Choroid plexus epithelial cell (primary cell): ENCODE data around the gene LENG9.

ENCODE experiments used
- DNase-seq: peaks from one replicate; pipeline ENCODE4 v3.0.0-alpha.2; 2010; ENCODE audit warnings: low read depth
- H3K4me3 ChIP-seq: 2 replicates; pipeline ENCODE4 v1.5.1; 2011; ENCODE audit warnings: low read depth, mild to moderate bottlenecking, control low read depth, low read length, moderate library complexity
- CTCF ChIP-seq: conservative IDR thresholded peaks from 2 replicates; pipeline ENCODE4 v1.5.1; 2011; ENCODE audit warnings: low read depth, mild to moderate bottlenecking, control low read depth, inconsistent platforms, low read length, moderate library complexity

The LENG9 gene

GRCh38 chr19:54460230-54461005, 3.2 kb downstream of the LENG9 start:
- DNase-seq, result no peak
- H3K4me3 ChIP-seq, result no peak overlapping the region
- no peak for TF ChIP-seq CTCF

- TF ChIP-seq CTCF, result no peak
- no peak for DNase-seq
- no peak overlapping the region for H3K4me3 ChIP-seq
Observed at GRCh38 chr19:54459282-54460229, 4.0 kb downstream of the LENG9 start.

- H3K4me3 ChIP-seq, result no peak overlapping the region
- TF ChIP-seq CTCF, result no peak
- no peak for DNase-seq
Observed at GRCh38 chr19:54458648-54459281, 4.8 kb downstream of the LENG9 start.

- no peak overlapping the region for H3K4me3 ChIP-seq
- TF ChIP-seq CTCF, result no peak
- DNase-seq, result no peak
Observed at GRCh38 chr19:54457773-54458647, 5.6 kb downstream of the LENG9 start.

GRCh38 chr19:54456423-54457373, 6.9 kb downstream of the LENG9 start:
- H3K4me3 ChIP-seq, result no peak overlapping the region
- no peak for DNase-seq
- TF ChIP-seq CTCF, result no peak
